Measurements from ENCODE around the gene RYR2. TPM values are rescaled to one million over a fixed set of nuclear protein-coding genes. Genes with fewer than 3 reads are reported as not detected.

RYR2 gene
- total and polyA plus RNA-seq, 2 of the 8 experiments (the other 6 are each of a cell fraction or from before 2014, with no cell fraction given): 1.3 to 4.4 TPM

- FAIRE-seq (no peak), DNase-seq (ENCODE audit: low read depth in 1 of 2, low spot score in 2 of 2) (no peak)
- Histone ChIP-seq H4K8ac (ENCODE audit: extremely low read depth, insufficient read depth, low read length) (no peak overlapping the region), H3K18ac (ENCODE audit: extremely low read depth, low read length) (no peak overlapping the region), H2AK5ac (ENCODE audit: low read depth, low read length) (no peak overlapping the region), H2AFZ (ENCODE audit: low read length) (no peak overlapping the region), H2BK120ac (replicated peaks; ENCODE audit: low read depth, low read length) (no peak overlapping the region), H4K91ac (replicated peaks; ENCODE audit: insufficient read length, low read length) (no peak overlapping the region), H2BK20ac (ENCODE audit: low read length) (no peak overlapping the region), H3K4me2 (ENCODE audit: insufficient read depth in 1 of 2, low read depth in 2 of 2, low read length in 2 of 2) (no peak overlapping the region), H3K27ac (ENCODE audit: low read depth, low read length) (no peak overlapping the region), H3K23ac (ENCODE audit: insufficient read length) (no peak overlapping the region), H2BK12ac (ENCODE audit: low read depth, low read length) (no peak overlapping the region), H3K36me3 (ENCODE audit: control insufficient read depth in 2 of 4, insufficient read depth in 4 of 4, low read length in 3 of 4) (no peaks in the 10 kb centered on the region; a peak in 2 of 8 replicates), H2BK15ac (ENCODE audit: low read length) (no peak overlapping the region), H4K20me1 (replicated peaks in 1 of 2; ENCODE audit: control insufficient read depth in 1 of 2, insufficient read depth in 2 of 2, low read length in 2 of 2) (no peaks in the 10 kb centered on the region), H3K23me2 (ENCODE audit: low read depth, low read length) (no peaks in the 10 kb centered on the region), H3K79me2 (ENCODE audit: control insufficient read depth in 1 of 2, insufficient read depth in 2 of 2, low read length in 2 of 2) (no peaks in the 10 kb centered on the region), H3K14ac (ENCODE audit: insufficient read length) (no peak overlapping the region), H4K5ac (ENCODE audit: insufficient read length, low read depth, low read length) (no peak overlapping the region), H3K27me3 (replicated peaks in 1 of 4; ENCODE audit: control insufficient read depth in 3 of 4, extremely low read depth in 1 of 4, insufficient read depth in 3 of 4, low read length in 3 of 4) (no peaks in the 10 kb centered on the region), H3K9ac (replicated peaks in 1 of 4; ENCODE audit: extremely low read depth in 1 of 4, low read depth in 3 of 4, low read length in 3 of 4) (no peak overlapping the region), H3K4me1 (replicated peaks in 1 of 4; ENCODE audit: control insufficient read depth in 3 of 4, insufficient read depth in 4 of 4, low read length in 3 of 4) (peaks cover 0 to 2% (median 0%) of the 10 kb centered on the region in 4 experiments; a peak in 1 of 7 replicates), H3K56ac (replicated peaks; ENCODE audit: insufficient read length, low read depth, low read length) (no peak overlapping the region), H3K4ac (replicated peaks; ENCODE audit: insufficient read length, low read depth, low read length) (no peak overlapping the region), H3K79me1 (ENCODE audit: low read depth, low read length) (no peaks in the 10 kb centered on the region), H3K4me3 (ENCODE audit: extremely low read depth in 1 of 4, insufficient read depth in 2 of 4, low read depth in 3 of 4, low read length in 4 of 4) (no peak overlapping the region), H2BK5ac (ENCODE audit: low read depth, low read length) (no peak overlapping the region), H3K9me3 (ENCODE audit: insufficient read depth in 2 of 2, low read depth in 1 of 2, low read length in 1 of 2) (peaks cover 9 to 17% of the 10 kb centered on the region in 2 experiments; a peak in 3 of 4 replicates)
- WGBS, 2 experiments (ENCODE audit: extremely low coverage in 1 of 2, insufficient coverage in 1 of 2, insufficient read length in 1 of 2, insufficient replicate concordance in 2 of 2, low coverage in 1 of 2, low lambda C conversion rate in 2 of 2, missing lambda C conversion rate in 1 of 2): 96% methylated on average over 2 of the region's 2 CpGs; no CpG with 5 or more reads in 1 of the 2 experiments
- ChIA-PET CTCF (ENCODE audit: partially characterized antibody) (interaction anchor here (0.6 to 1.0 kb wide), 5 partner anchors 9 to 430 kb away, joined by 3 to 4 read pairs (median 3); no protein-coding TSS in a partner anchor), POLR2A (ENCODE audit: partially characterized antibody) (interaction anchor here (0.6 kb wide), 2 partner anchors 81 to 260 kb away, joined by 3 read pairs; no protein-coding TSS in a partner anchor)
- TF ChIP-seq BRCA1 (IDR thresholded peaks at IDR 0.05; ENCODE audit: low read depth, low read length): no peak
- TF ChIP-seq MAFK (IDR thresholded peaks at IDR 0.05; ENCODE audit: low read depth, low read length): no peak
- TF ChIP-seq EP300 (IDR thresholded peaks at IDR 0.05; ENCODE audit: borderline replicate concordance in 1 of 2, low read depth in 2 of 2, low read length in 2 of 2): no peak
- TF ChIP-seq POLR2A (IDR thresholded peaks at IDR 0.05; ENCODE audit: control extremely low read depth in 1 of 2, low read depth in 2 of 2, low read length in 2 of 2): no peak
- TF ChIP-seq SP1 (IDR thresholded peaks at IDR 0.05; ENCODE audit: low read depth, low read length): no peak
- TF ChIP-seq ATF2 (IDR thresholded peaks at IDR 0.05; ENCODE audit: low read length): no peak
- TF ChIP-seq HDAC2 (IDR thresholded peaks at IDR 0.05; ENCODE audit: borderline replicate concordance in 1 of 2, low read depth in 2 of 2, low read length in 2 of 2): no peak
- no peak for TF ChIP-seq SRF (IDR thresholded peaks at IDR 0.05; ENCODE audit: low read depth, low read length)
- no peak for TF ChIP-seq GTF2F1 (IDR thresholded peaks at IDR 0.05; ENCODE audit: borderline replicate concordance, low read depth, low read length)
- TF ChIP-seq EGR1 (IDR thresholded peaks at IDR 0.05; ENCODE audit: borderline replicate concordance, low read depth, low read length): no peak
- no peak for TF ChIP-seq NRF1 (IDR thresholded peaks at IDR 0.05; ENCODE audit: low read depth, low read length)
These were observed 84.2 kb downstream of the RYR2 start for GRCh38 chr1:237126180-237126579.
